Measurements from ENCODE around the gene CEP97. TPM values are rescaled to one million over a fixed set of nuclear protein-coding genes. Genes with fewer than 3 reads are reported as not detected.
"Not testable (repeated sequence)": the region's sequence is repeated elsewhere in the genome, so short reads cannot be mapped to it uniquely, and the experiment has no call there.

Gene CEP97
- total RNA-seq, 4 donors from 2014 or later: 1.1 to 22.1 (median 6.1) TPM

DNA sequence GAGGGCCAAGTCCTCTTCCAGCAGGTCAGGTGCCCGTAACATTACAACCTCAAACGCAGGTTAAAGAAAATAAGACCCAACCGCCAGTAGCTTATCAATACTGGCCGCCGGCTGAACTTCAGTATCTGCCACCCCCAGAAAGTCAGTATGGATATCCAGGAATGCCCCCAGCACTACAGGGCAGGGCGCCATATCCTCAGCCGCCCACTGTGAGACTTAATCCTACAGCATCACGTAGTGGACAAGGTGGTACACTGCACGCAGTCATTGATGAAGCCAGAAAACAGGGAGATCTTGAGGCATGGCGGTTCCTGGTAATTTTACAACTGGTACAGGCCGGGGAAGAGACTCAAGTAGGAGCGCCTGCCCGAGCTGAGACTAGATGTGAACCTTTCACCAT is 30.9 kb upstream of the CEP97 start:
- H3K27me3 ChIP-seq; H3K4me3 ChIP-seq; in situ Hi-C loops (cut with MboI; ENCODE audit: low pct_ligation_motif_present in 1 of 4, low pct_unique_long_range_greater_than_20kb in 1 of 4, low sequenced_read_pairs in 3 of 4); H3K9me3 ChIP-seq; H3K36me3 ChIP-seq; H3K27ac ChIP-seq; H3K4me1 ChIP-seq; intact Hi-C loops (cut with DNase I; ENCODE audit: low total_unique reads); DNase-seq: not testable (repeated sequence)
- TF ChIP-seq CTCF (IDR thresholded peaks at IDR 0.05): peak; percentile 23 to 43 (median 33)
- 70 to 80% methylated on average over 1 to 13 of the region's 13 CpGs for WGBS, 2 donors (ENCODE audit: low coverage in 1 of 2)

DNA sequence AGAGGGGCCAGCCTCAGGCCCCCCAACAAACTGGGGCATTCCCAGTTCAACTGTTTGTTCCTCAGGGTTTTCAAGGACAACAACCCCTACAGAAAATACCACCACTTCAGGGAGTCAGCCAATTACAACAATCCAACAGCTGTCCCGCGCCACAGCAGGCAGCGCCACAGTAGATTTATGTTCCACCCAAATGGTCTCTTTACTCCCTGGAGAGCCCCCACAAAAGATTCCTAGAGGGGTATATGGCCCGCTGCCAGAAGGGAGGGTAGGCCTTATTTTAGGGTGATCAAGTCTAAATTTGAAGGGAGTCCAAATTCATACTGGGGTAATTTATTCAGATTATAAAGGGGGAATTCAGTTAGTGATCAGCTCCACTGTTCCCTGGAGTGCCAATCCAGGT is 29.6 kb upstream of the CEP97 start:
- H3K27ac ChIP-seq; H3K36me3 ChIP-seq; H3K4me1 ChIP-seq; in situ Hi-C loops (cut with MboI; ENCODE audit: low pct_ligation_motif_present in 1 of 4, low pct_unique_long_range_greater_than_20kb in 1 of 4, low sequenced_read_pairs in 3 of 4); DNase-seq; H3K9me3 ChIP-seq; H3K4me3 ChIP-seq; intact Hi-C loops (cut with DNase I; ENCODE audit: low total_unique reads); H3K27me3 ChIP-seq: not testable (repeated sequence)
- 86 to 88% methylated on average over 1 to 4 of the region's 4 CpGs for WGBS, 2 donors (ENCODE audit: low coverage in 1 of 2)

GRCh38 chr3:101695779-101696372 is 28.5 kb upstream of the CEP97 start:
- intact Hi-C loops (cut with DNase I; ENCODE audit: low total_unique reads) (no loop called here), in situ Hi-C loops (cut with MboI; ENCODE audit: low pct_ligation_motif_present in 1 of 4, low pct_unique_long_range_greater_than_20kb in 1 of 4, low sequenced_read_pairs in 3 of 4) (no loop called here)
- Histone ChIP-seq H3K36me3 (no peaks in the 10 kb centered on the region), H3K4me1 (peaks cover 0 to 6% (median 2%) of the 10 kb centered on the region in 4 donors), H3K9me3 (no peaks in the 10 kb centered on the region), H3K27ac (no peak overlapping the region), H3K27me3 (no peaks in the 10 kb centered on the region), H3K4me3 (no peak overlapping the region)
- no peak for DNase-seq
- WGBS, 2 donors (ENCODE audit: low coverage in 1 of 2): 34 to 36% methylated on average over 10 of the region's 10 CpGs
- no peak for TF ChIP-seq POLR2AphosphoS5 (IDR thresholded peaks at IDR 0.05)
- TF ChIP-seq CTCF (IDR thresholded peaks at IDR 0.05): peak; percentile 68 to 80 (median 80)

- H3K4me1 ChIP-seq: no peaks in the 10 kb centered on the region
- no peak for DNase-seq
- no peaks in the 10 kb centered on the region for H3K36me3 ChIP-seq
- no peaks in the 10 kb centered on the region for H3K27me3 ChIP-seq
- no peak for TF ChIP-seq POLR2A (IDR thresholded peaks at IDR 0.05)
- no peak for TF ChIP-seq EP300 (IDR thresholded peaks at IDR 0.05; ENCODE audit: low read depth)
- TF ChIP-seq POLR2AphosphoS5 (IDR thresholded peaks at IDR 0.05): no peak
- TF ChIP-seq CTCF (IDR thresholded peaks at IDR 0.05): no peak
- no peaks in the 10 kb centered on the region for H3K9me3 ChIP-seq
- intact Hi-C loops (cut with DNase I; ENCODE audit: low total_unique reads) (no loop called here), in situ Hi-C loops (cut with MboI; ENCODE audit: low pct_ligation_motif_present in 1 of 4, low pct_unique_long_range_greater_than_20kb in 1 of 4, low sequenced_read_pairs in 3 of 4) (no loop called here)
- H3K4me3 ChIP-seq: no peak overlapping the region
- 79 to 82% methylated on average over 6 to 7 of the region's 7 CpGs for WGBS, 2 donors (ENCODE audit: low coverage in 1 of 2)
- H3K27ac ChIP-seq: peak overlapping the region in 1 of 4 donors; percentile 43
Observed at GRCh38 chr3:101701696-101702634, 22.4 kb upstream of the CEP97 start.
